Breast epithelium (tissue), 3 donors: ENCODE results near the gene EZH1.

ENCODE experiments used
- POLR2A ChIP-seq: fragments of 450-650 bp; IDR thresholded peaks from one replicate; pipeline ENCODE4 v1.6.1; 2016; ENCODE audit warnings: antibody characterized with exemption, mild to moderate bottlenecking, moderate library complexity
- POLR2AphosphoS5 ChIP-seq, 3 donors: sonication (generic); formaldehyde crosslinking; IDR thresholded peaks; one replicate each; pipeline ENCODE4 v1.6.1; 2017; ENCODE audit warnings: antibody characterized with exemption in 3 of 3
- TF ChIP-seq, protein P1 (sequence below), 3 donors: fragments of 450-650 bp; IDR thresholded peaks; one replicate each; pipeline ENCODE4 v1.5.1; 2016 to 2017; ENCODE audit warnings: antibody characterized with exemption in 3 of 3, mild to moderate bottlenecking in 3 of 3, moderate library complexity in 3 of 3

- TF ChIP-seq, protein P1, sequence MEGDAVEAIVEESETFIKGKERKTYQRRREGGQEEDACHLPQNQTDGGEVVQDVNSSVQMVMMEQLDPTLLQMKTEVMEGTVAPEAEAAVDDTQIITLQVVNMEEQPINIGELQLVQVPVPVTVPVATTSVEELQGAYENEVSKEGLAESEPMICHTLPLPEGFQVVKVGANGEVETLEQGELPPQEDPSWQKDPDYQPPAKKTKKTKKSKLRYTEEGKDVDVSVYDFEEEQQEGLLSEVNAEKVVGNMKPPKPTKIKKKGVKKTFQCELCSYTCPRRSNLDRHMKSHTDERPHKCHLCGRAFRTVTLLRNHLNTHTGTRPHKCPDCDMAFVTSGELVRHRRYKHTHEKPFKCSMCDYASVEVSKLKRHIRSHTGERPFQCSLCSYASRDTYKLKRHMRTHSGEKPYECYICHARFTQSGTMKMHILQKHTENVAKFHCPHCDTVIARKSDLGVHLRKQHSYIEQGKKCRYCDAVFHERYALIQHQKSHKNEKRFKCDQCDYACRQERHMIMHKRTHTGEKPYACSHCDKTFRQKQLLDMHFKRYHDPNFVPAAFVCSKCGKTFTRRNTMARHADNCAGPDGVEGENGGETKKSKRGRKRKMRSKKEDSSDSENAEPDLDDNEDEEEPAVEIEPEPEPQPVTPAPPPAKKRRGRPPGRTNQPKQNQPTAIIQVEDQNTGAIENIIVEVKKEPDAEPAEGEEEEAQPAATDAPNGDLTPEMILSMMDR (IDR thresholded peaks at IDR 0.05) = no peak
- TF ChIP-seq POLR2AphosphoS5 (IDR thresholded peaks at IDR 0.05) = no peak
- TF ChIP-seq POLR2A = no peak
Observed at GRCh38 chr17:42775534-42776098, 30.8 kb upstream of the EZH1 start.
